NK-92 (cell line): ENCODE results near the gene RAMAC.
"Not testable (repeated sequence)": the region's sequence is repeated elsewhere in the genome, so short reads cannot be mapped to it uniquely, and the experiment has no call there.

ENCODE experiments used
- DNase-seq: peaks from one replicate; lab custom pipeline; 2025; ENCODE audit not compliant: unreplicated experiment; lab: John Stamatoyannopoulos, UW

Gene RAMAC

DNA sequence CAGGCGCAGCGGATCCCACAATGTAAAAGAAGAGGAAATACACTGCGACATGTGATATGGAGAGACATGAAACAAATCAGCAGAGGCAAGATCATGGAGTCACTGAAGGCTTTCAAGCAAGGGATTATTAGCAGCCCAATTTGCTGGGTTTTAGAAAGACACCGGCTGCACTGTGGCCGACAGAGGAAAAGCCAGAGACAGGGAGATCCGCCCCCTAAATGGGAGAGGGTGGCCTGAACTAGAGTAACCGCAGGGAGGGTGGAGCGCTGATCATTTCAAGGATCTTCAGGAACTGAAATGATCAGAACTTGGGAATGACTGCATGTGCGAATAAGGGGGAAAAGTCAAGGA lies 26.0 kb downstream of the RAMAC start:
- no peak for DNase-seq

DNA sequence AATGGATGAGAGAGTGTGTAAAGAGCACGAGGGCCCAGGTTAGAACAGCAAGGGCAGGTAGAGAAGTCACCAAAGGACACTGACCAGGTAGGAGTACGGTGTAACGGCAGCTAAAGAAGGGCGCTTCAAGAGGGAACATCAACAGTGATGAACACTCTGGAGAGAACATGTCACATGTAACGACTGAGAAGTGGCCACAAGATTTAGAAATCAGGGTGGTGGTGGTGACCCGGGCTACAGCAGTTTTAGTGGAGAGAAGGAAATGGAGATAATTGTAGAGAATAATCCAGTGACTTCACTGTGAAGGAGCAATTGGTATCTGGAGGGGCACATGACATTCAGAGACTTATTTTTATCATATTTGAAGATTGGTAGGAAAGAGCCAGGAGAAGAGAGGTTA lies 26.6 kb downstream of the RAMAC start:
- no peak for DNase-seq

DNA sequence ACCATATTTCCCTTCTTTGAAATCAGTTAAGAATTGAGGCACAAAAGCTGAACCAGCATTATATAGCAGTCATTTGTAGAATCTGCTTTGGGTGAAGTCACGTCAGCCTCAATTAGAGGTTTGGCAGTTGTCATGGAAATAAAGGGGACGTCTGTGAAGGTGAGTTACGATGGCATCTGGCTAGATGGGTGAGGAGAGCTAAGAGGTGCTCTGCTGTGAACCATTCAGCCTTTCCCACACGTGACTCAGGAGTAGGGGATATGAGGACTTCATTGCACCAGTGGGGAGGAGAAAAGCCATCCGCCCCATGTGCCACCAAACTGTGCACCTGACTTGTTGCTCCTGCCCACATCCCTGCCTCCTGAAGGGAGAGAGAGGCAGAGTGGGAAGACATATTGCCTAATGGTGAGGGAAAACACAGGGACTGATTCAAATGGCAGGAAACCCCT lies 28.2 kb downstream of the RAMAC start:
- no peak for DNase-seq

DNA sequence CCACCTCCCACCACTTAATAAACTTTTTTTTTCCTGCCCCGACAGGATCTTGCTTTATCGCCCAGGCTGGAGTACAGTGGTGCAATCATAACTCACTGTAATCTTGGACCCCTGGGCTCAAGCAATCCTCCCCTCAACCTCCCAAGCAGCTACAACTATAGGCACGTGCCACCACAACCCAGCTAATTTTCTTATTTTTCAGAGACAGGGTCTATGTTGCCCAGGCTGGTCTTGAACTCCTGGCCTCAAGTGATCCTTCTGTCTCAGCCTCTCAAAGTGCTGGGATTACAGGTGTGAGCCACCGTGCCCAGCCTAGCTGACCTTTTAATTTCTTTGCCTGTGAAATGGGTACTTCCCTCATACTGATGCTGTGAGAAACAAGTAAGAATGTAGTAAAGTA lies 29.4 kb downstream of the RAMAC start:
- no peak for DNase-seq

DNA sequence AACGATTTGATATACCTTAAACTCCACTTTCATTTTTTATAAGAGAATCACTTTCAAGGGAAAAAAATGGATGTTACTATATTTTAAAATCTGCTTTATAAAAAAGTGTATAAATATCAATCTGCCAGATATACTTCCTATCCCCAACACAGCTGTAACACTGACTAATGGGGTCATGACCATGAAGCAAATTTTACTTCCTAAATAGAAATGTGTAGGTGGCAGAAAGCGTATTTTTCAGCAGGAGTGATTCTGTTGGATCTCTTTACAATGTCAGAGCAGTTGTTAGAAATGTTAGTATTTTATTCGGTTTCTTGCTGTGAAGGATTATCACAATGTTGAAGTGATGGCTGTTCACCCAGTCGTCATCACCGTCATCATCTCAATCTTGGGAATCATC lies 30.9 kb downstream of the RAMAC start:
- no peak for DNase-seq

DNA sequence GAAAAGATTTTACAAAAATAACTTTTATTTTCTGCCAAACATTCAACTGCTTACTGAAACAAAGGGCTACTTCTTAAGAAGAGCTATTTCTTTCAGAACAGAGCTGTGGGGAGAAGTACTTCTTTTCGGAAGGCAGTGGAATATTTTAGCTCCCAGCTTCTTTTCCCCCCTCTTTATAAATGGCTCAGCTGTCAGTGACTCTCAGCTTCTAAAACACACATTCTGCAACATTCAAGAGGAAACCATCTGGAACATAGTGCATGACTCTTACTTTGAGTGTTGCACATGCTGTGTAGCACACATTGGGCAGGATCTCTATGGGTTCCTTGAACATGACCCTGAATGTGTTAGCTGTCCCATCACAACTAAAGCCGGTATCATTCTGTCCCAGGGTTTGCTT lies 32.4 kb downstream of the RAMAC start:
- DNase-seq, result no peak

DNA sequence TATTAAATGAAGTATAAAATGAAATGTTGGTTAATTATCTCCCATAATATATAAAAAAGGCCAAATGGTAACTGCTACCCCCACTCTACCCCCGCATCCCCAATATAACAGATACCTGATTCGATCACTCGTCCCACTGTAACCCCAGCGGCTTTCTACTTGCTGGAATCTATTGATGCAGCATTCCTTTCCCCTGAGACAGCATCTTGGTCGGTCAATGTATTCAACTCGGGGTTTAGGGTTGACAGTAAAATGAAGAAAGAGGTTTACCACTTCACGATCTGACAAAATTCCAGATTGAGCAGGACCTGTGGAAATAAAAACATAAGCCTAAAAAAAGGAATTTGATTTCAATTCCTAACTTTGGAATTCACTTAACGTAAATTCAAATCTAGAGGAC lies 44.0 kb downstream of the RAMAC start:
- DNase-seq, result no peak

DNA sequence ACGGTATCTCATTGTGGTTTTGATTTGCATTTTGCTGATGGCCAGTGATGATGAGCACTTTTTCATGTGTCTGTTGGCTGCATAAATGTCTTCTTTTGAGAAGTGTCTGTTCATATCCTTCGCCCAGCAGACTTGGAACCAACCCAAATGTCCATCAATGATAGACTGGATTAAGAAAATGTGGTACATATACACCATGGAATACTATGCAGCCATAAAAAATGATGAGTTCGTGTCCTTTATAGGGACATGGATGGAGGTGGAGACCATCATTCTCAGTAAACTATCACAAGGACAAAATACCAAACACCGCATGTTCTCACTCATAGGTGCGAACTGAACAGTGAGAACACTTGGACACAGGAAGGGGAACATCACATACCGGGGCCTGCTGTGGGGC lies 45.2 kb downstream of the RAMAC start:
- DNase-seq, result not testable (repeated sequence)

DNA sequence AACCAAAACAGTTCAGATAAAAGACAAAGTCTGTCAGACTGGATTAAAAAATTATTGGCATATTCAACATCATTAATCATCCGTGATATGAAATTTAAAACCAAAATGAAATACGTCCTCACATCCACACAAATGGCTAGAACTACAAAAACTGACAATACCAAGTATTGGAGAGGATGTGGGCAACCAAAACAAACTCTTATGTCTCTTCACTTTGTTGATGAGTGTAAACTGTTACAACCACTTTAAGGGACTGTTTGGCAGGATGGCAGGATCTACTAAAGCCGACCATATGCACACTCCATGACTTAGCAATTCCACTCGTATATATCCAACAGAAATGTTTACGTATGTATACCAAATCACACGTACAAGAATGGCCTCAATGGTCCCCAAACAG lies 50.2 kb downstream of the RAMAC start:
- no peak for DNase-seq

DNA sequence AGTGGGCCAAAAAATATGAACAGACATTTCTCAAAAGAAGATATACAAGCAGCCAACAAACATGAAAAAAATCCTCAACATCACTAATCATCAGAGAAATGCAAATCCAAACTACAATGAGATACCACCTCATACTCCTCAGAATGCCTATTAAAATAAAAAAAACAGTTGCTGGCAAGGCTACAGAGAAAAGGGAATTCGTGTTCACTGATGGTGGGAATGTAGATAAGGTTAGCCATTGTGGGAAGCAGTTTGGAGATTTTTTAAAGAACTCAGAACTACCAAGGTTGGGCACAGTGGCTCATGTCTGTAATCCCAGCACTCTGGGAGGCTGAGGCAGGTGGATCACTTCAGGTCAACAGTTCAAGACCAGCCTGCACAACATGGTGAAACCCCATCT lies 53.2 kb downstream of the RAMAC start:
- DNase-seq, result no peak
